GM23338 (cell line): Measurements from ENCODE around the gene TCP11L2.

Source experiments
- CREB1 ChIP-seq: fragments of 250-450 bp; sonication (Bioruptor Pico); IDR thresholded peaks from 2 replicates; pipeline ENCODE4 v1.5.0; 2020; ENCODE audit warnings: low read depth, mild to moderate bottlenecking, moderate library complexity
- EZH2 ChIP-seq: fragments of 200-600 bp; sonication (generic); IDR thresholded peaks from one replicate; pipeline ENCODE4 v1.8.0; 2017; ENCODE audit warnings: antibody characterized with exemption, mild to moderate bottlenecking, low read depth; ENCODE audit not compliant: unreplicated experiment
- EZH2phosphoT487 ChIP-seq: fragments of 200-600 bp; sonication (generic); IDR thresholded peaks from one replicate; pipeline ENCODE4 v1.8.1; 2018; ENCODE audit warnings: antibody characterized with exemption; ENCODE audit not compliant: unreplicated experiment
- JUNB ChIP-seq: IDR thresholded peaks from one replicate; pipeline ENCODE4 v1.6.1; 2016; ENCODE audit warnings: antibody characterized with exemption; ENCODE audit not compliant: unreplicated experiment
- NANOG ChIP-seq: IDR thresholded peaks from 2 replicates; pipeline ENCODE4 v1.6.1; 2016; ENCODE audit warnings: antibody characterized with exemption, borderline replicate concordance
- POLR2AphosphoS5 ChIP-seq: IDR thresholded peaks from 2 replicates; pipeline ENCODE4 v1.6.1; 2016; ENCODE audit warnings: antibody characterized with exemption, low read depth
- STAT1 ChIP-seq: IDR thresholded peaks from one replicate; pipeline ENCODE4 v1.6.1; 2016; ENCODE audit warnings: antibody characterized with exemption; ENCODE audit not compliant: unreplicated experiment
- ZNF114 ChIP-seq: fragments of 250-450 bp; sonication (Bioruptor Pico); IDR thresholded peaks from 2 replicates; pipeline ENCODE4 v1.5.0; 2020; ENCODE audit warnings: mild to moderate bottlenecking, moderate library complexity
- TF ChIP-seq, protein P1 (sequence below), 2 experiments: fragments of 200-600 bp in 1 of 2; sonication (generic) in 1 of 2; conservative IDR thresholded peaks; 2 replicates each; pipeline versions ENCODE4 v1.5.1 to v1.6.1; 2016 to 2017; ENCODE audit warnings: antibody characterized with exemption in 2 of 2, low read depth in 2 of 2, mild to moderate bottlenecking in 2 of 2, moderate library complexity in 1 of 2
- TF ChIP-seq, protein P2 (sequence below): IDR thresholded peaks from 2 replicates; pipeline ENCODE4 v1.6.1; 2016; ENCODE audit warnings: antibody characterized with exemption
- TF ChIP-seq, protein P3 (sequence below): IDR thresholded peaks from one replicate; pipeline ENCODE4 v1.6.1; 2018; ENCODE audit warnings: antibody characterized with exemption; ENCODE audit not compliant: unreplicated experiment
- TF ChIP-seq, protein P4 (sequence below): fragments of 250-450 bp; sonication (Bioruptor Pico); IDR thresholded peaks from 2 replicates; pipeline ENCODE4 v1.5.0; 2020; ENCODE audit warnings: mild to moderate bottlenecking, moderate library complexity

DNA sequence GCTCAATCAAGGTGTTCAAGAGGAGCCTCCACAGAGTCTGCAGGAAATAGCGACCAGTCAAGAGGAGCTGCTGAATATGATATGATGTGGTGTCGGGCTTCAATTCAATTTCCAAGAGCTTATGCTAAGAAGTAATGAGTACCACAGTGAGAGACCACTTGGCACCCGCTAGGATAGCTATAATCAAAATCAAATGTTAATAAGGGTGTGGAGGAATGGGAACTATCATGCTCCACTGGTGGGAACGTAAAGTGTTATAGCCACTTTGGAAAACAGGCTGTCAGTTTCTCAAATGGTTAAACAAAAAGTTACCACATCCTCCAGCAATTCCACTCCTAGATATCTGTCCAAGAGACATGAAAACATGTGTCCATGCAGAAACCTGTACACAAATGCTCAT is 61.7 kb downstream of the TCP11L2 start:
- TF ChIP-seq EZH2phosphoT487 (no peak), EZH2 (no peak), POLR2AphosphoS5 (no peak), CREB1 (CRISPR knock-in tag) (no peak), ZNF114 (no peak), STAT1 (no peak), JUNB (no peak), NANOG (no peak)
- TF ChIP-seq, protein P1, sequence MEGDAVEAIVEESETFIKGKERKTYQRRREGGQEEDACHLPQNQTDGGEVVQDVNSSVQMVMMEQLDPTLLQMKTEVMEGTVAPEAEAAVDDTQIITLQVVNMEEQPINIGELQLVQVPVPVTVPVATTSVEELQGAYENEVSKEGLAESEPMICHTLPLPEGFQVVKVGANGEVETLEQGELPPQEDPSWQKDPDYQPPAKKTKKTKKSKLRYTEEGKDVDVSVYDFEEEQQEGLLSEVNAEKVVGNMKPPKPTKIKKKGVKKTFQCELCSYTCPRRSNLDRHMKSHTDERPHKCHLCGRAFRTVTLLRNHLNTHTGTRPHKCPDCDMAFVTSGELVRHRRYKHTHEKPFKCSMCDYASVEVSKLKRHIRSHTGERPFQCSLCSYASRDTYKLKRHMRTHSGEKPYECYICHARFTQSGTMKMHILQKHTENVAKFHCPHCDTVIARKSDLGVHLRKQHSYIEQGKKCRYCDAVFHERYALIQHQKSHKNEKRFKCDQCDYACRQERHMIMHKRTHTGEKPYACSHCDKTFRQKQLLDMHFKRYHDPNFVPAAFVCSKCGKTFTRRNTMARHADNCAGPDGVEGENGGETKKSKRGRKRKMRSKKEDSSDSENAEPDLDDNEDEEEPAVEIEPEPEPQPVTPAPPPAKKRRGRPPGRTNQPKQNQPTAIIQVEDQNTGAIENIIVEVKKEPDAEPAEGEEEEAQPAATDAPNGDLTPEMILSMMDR (conservative IDR thresholded peaks at IDR 0.05; ENCODE audit: low read depth in 2 of 2): no peak
- TF ChIP-seq, protein P2, sequence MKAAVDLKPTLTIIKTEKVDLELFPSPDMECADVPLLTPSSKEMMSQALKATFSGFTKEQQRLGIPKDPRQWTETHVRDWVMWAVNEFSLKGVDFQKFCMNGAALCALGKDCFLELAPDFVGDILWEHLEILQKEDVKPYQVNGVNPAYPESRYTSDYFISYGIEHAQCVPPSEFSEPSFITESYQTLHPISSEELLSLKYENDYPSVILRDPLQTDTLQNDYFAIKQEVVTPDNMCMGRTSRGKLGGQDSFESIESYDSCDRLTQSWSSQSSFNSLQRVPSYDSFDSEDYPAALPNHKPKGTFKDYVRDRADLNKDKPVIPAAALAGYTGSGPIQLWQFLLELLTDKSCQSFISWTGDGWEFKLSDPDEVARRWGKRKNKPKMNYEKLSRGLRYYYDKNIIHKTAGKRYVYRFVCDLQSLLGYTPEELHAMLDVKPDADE: no peak
- TF ChIP-seq, protein P3, sequence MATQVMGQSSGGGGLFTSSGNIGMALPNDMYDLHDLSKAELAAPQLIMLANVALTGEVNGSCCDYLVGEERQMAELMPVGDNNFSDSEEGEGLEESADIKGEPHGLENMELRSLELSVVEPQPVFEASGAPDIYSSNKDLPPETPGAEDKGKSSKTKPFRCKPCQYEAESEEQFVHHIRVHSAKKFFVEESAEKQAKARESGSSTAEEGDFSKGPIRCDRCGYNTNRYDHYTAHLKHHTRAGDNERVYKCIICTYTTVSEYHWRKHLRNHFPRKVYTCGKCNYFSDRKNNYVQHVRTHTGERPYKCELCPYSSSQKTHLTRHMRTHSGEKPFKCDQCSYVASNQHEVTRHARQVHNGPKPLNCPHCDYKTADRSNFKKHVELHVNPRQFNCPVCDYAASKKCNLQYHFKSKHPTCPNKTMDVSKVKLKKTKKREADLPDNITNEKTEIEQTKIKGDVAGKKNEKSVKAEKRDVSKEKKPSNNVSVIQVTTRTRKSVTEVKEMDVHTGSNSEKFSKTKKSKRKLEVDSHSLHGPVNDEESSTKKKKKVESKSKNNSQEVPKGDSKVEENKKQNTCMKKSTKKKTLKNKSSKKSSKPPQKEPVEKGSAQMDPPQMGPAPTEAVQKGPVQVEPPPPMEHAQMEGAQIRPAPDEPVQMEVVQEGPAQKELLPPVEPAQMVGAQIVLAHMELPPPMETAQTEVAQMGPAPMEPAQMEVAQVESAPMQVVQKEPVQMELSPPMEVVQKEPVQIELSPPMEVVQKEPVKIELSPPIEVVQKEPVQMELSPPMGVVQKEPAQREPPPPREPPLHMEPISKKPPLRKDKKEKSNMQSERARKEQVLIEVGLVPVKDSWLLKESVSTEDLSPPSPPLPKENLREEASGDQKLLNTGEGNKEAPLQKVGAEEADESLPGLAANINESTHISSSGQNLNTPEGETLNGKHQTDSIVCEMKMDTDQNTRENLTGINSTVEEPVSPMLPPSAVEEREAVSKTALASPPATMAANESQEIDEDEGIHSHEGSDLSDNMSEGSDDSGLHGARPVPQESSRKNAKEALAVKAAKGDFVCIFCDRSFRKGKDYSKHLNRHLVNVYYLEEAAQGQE: no peak
- TF ChIP-seq, protein P4, sequence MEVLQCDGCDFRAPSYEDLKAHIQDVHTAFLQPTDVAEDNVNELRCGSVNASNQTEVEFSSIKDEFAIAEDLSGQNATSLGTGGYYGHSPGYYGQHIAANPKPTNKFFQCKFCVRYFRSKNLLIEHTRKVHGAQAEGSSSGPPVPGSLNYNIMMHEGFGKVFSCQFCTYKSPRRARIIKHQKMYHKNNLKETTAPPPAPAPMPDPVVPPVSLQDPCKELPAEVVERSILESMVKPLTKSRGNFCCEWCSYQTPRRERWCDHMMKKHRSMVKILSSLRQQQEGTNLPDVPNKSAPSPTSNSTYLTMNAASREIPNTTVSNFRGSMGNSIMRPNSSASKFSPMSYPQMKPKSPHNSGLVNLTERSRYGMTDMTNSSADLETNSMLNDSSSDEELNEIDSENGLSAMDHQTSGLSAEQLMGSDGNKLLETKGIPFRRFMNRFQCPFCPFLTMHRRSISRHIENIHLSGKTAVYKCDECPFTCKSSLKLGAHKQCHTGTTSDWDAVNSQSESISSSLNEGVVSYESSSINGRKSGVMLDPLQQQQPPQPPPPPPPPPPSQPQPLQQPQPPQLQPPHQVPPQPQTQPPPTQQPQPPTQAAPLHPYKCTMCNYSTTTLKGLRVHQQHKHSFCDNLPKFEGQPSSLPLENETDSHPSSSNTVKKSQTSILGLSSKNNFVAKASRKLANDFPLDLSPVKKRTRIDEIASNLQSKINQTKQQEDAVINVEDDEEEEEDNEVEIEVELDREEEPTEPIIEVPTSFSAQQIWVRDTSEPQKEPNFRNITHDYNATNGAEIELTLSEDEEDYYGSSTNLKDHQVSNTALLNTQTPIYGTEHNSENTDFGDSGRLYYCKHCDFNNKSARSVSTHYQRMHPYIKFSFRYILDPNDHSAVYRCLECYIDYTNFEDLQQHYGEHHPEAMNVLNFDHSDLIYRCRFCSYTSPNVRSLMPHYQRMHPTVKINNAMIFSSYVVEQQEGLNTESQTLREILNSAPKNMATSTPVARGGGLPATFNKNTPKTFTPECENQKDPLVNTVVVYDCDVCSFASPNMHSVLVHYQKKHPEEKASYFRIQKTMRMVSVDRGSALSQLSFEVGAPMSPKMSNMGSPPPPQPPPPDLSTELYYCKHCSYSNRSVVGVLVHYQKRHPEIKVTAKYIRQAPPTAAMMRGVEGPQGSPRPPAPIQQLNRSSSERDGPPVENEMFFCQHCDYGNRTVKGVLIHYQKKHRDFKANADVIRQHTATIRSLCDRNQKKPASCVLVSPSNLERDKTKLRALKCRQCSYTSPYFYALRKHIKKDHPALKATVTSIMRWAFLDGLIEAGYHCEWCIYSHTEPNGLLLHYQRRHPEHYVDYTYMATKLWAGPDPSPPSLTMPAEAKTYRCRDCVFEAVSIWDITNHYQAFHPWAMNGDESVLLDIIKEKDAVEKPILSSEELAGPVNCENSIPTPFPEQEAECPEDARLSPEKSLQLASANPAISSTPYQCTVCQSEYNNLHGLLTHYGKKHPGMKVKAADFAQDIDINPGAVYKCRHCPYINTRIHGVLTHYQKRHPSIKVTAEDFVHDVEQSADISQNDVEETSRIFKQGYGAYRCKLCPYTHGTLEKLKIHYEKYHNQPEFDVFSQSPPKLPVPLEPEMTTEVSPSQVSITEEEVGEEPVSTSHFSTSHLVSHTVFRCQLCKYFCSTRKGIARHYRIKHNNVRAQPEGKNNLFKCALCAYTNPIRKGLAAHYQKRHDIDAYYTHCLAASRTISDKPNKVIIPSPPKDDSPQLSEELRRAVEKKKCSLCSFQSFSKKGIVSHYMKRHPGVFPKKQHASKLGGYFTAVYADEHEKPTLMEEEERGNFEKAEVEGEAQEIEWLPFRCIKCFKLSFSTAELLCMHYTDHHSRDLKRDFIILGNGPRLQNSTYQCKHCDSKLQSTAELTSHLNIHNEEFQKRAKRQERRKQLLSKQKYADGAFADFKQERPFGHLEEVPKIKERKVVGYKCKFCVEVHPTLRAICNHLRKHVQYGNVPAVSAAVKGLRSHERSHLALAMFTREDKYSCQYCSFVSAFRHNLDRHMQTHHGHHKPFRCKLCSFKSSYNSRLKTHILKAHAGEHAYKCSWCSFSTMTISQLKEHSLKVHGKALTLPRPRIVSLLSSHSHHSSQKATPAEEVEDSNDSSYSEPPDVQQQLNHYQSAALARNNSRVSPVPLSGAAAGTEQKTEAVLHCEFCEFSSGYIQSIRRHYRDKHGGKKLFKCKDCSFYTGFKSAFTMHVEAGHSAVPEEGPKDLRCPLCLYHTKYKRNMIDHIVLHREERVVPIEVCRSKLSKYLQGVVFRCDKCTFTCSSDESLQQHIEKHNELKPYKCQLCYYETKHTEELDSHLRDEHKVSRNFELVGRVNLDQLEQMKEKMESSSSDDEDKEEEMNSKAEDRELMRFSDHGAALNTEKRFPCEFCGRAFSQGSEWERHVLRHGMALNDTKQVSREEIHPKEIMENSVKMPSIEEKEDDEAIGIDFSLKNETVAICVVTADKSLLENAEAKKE (CRISPR knock-in tag): no peak
